ENCODE data around the gene RCC2.
A peak's percentile ranks its signal among the peaks of the same experiment; 100 is the strongest.
"Not testable (repeated sequence)": the region's sequence is repeated elsewhere in the genome, so short reads cannot be mapped to it uniquely, and the experiment has no call there.

Gene RCC2

GRCh38 chr1:17439250-17440073 lies at the start of gene RCC2:
Gene RCC2, minus strand, starts transcription at chr1:17439677. Its CDS starts 1,163 bp downstream, at chr1:17438514.
- peak; percentile 96 for DNase-seq (ENCODE audit: low spot score)

- no peak for DNase-seq (ENCODE audit: low spot score)
These were observed 46.8 kb upstream of the RCC2 start for GRCh38 chr1:17486242-17486641.

DNA sequence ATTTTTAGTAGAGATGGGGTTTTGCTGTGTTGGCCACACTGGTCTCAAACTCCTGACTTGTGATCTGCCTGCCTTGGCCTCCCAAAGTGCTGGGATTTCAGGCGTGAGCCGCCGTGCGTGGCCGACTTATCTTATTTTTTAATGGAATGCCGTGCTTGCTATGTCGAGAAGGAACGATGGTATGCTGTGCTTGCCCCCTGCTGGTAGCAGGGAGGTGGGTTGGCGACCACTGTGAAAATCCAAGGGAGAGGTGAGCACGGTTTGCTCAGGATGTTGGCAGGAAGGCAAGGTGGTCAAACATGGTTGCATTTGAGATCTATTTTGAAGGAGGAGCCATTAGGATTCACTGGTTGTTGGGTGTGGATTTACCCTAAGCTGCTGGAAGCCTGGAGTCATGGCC lies 45.8 kb upstream of the RCC2 start:
- no peak for DNase-seq (ENCODE audit: low spot score)

DNA sequence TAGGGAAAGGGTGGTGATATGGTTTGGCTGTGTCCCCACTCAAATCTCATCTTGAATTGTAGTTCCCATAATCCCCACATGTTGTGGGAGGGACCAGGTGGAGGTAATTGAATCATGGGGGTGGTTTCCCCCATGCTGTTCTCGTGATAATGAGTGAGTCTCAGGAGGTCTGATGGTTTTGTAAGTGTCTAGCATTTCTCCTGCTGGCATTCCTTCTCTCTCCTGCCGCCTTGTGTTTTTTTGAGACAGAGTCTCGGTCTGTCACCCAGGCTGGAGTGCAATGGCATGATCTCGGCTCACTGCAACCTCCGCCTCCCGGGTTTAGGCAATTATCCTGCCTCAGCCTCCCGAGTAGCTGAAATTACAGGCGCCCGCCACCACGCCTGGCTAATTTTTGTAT lies 42.5 kb upstream of the RCC2 start:
- DNase-seq (ENCODE audit: low spot score), result not testable (repeated sequence)

DNA sequence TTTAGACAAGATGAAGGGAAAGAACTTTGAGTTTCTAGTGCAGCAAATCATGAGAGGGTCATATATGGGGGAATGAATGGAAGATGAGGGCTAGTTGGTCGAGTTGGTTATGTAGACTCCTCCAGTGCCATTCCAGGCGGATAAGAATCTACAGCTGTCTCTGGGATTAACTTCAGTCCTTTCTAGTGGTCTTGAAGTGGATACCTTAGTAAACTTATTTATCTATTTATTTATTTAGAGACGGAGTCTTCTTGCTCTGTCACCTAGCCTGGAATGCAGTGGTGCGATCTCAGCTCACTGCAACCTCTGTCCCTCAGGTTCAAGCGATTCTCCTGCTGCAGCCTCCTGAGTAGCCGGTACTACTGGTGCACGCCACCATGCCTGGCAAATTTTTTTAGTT lies 41.4 kb upstream of the RCC2 start:
- DNase-seq (ENCODE audit: low spot score), result no peak

GRCh38 chr1:17475752-17476151 lies 36.3 kb upstream of the RCC2 start:
- peak; percentile 22 for DNase-seq (ENCODE audit: low spot score)

- DNase-seq (ENCODE audit: low spot score), result not testable (repeated sequence)
These were observed 35.5 kb upstream of the RCC2 start for GRCh38 chr1:17474836-17475555.

- DNase-seq (ENCODE audit: low spot score), result no peak
These were observed 33.3 kb upstream of the RCC2 start for GRCh38 chr1:17472814-17473213.

GRCh38 chr1:17471393-17471792 lies 31.9 kb upstream of the RCC2 start:
- no peak for DNase-seq (ENCODE audit: low spot score)

GRCh38 chr1:17470021-17470799 lies 30.7 kb upstream of the RCC2 start:
- no peak for DNase-seq (ENCODE audit: low spot score)

DNA sequence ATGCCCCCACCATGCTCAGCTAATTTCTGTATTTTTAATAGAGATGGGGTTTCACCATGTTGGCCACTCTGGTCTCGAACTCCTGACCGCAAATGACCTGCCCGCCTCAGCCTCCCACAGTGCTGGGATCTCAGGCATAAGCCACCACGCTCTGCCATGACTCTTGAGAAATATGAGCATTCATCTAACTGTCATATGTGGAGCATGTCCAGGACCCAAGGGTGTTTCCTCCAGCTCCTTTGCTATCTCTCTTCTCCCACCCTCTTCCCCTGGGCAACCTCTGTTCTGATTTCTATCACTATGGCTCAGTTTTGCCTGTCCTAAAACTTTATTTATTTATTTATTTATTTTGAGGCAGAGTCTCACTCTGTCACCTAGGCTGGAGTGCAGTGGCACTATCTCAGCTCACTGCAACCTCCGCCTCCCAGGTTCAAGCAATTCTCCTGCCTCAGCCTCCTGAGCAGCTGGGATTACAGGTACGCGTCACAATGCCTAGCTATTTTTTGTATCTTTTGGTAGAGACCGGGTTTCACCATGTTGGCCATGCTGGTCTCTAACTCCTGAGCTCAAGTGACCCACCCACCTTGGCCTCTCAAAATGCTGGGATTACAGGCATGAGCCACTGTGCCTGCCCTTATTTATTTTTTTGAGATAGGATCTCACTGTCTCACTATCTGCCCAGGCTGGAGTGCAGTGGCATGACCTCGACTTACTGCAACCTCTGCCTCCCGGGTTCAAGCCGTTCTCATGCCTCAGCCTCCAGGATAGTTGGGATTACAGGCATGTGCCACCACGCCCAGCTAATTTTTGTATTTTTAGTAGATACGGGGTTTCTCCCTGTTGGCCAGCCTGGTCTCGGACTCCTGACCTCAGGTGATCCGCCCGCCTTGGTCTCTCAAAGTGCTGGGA lies 29.1 kb upstream of the RCC2 start:
- DNase-seq (ENCODE audit: low spot score), result not testable (repeated sequence)

DNA sequence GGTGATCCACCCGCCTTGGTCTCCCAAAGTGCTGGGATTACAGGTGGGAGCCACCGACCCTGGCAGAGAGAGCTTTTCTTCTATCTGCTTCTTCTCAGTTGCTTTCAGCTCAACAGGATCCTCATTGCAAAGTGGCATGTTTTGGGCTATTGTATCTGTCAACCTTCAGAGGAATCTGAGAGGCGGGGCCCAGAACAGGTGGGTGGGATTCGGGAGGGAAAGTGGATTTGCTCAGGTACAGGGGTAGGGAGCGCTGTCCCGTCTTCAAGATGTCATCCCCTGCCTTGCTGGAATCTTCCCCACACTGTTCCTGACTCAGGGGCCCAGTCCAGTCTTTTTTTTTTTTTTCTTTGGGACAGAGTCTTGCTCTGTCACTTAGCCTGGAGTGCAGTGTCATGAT lies 26.9 kb upstream of the RCC2 start:
- DNase-seq (ENCODE audit: low spot score), result no peak

- DNase-seq (ENCODE audit: low spot score), result no peak
These were observed 25.8 kb upstream of the RCC2 start for GRCh38 chr1:17465228-17465627.

- no peak for DNase-seq (ENCODE audit: low spot score)
These were observed 24.5 kb upstream of the RCC2 start for GRCh38 chr1:17463991-17464390.

DNA sequence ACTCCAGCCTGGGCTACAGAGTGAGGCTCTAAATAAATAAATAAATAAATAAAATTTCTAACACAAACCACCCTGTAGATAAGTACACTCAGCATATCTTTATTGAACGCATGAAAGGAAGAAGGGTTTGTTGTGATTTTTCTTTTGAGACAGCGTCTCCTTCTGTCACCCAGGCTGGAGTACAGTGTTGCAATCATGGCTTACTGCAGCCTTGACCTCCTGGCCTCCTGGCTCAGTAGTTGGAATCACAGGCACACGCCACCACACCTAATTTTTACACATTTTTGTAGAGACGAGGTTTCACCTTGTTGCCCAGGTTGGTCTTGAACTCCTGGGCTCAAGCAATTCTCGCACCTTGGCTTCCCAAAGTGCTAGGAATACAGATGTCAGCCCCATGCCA lies 23.2 kb upstream of the RCC2 start:
- no peak for DNase-seq (ENCODE audit: low spot score)

DNA sequence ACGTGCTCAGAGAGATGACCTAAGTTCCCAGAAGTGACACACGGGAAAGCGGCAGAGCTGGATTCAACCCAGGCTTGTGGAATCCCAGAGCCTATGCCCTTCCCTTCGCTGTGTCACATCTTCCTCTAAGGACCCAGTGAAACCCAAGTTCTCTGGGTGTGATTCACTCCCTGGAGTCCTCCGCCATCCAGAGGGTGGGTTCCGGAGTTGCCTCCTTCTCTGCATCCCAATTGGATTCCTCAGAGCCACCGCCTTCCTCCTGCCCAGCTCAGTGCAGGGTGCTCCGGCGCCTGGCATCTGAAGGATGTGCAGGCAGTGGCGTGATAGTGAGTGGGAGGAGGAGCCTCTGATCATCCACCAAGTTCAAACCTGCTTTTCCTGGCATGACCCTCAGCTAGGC lies 20.7 kb upstream of the RCC2 start:
- DNase-seq (ENCODE audit: low spot score), result no peak

- no peak for DNase-seq (ENCODE audit: low spot score)
These were observed 19.3 kb upstream of the RCC2 start for GRCh38 chr1:17458794-17459193.

- no peak for DNase-seq (ENCODE audit: low spot score)
These were observed 13.2 kb upstream of the RCC2 start for GRCh38 chr1:17452686-17453085.

- not testable (repeated sequence) for DNase-seq (ENCODE audit: low spot score)
These were observed 12.7 kb upstream of the RCC2 start for GRCh38 chr1:17452203-17452602.

DNA sequence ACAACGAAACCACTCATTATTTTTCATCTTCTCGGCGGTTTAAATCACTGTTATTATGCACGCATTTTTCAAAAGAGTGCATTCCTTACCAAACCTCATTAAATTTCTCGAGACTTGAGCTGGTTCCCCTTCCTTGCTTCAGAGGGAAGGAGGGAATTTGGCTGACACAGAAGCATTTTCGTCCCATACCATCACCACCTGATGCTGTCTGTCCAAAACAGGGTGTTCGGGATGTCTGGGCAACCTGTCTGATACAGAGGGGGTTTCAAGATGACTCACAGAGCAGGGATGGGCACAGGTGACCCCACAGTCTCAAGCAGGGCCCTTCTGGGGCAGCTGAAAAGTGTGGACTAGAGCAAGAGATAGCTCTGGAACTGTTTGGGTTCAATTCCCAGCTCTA lies 12.3 kb upstream of the RCC2 start:
- no peak for DNase-seq (ENCODE audit: low spot score)

- no peak for DNase-seq (ENCODE audit: low spot score)
These were observed 8.1 kb upstream of the RCC2 start for GRCh38 chr1:17447501-17447992.
